ENCODE measurements around the gene GET3.

DNA sequence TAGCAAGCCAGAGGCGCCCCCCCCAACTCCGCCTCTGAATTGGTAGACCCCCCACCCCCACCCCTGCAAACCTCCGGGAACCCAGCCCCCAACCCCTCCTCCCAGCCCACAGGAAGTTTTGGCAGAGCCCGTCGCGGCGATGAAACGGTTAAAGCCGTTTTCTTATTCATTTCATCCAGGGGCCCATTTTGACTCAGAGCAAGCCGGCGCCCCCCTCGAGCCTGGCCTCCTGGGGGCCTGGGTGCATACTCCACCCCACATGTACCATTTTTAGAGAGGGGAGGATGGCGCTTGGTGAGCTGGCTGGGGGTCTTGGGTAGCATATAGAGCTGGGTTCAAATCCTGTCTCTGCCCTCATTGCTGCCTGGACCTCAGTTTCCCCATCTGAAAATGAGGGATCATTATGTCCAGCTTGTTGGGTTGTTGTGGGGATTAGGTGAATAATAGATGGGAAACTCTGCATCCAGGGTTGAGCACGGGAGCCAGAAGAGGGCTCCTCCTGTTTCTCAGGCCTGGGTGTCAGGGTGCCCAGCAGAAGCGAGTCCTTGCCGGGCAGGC is 46.1 kb downstream of the GET3 start:
- TF ChIP-seq, protein P1, sequence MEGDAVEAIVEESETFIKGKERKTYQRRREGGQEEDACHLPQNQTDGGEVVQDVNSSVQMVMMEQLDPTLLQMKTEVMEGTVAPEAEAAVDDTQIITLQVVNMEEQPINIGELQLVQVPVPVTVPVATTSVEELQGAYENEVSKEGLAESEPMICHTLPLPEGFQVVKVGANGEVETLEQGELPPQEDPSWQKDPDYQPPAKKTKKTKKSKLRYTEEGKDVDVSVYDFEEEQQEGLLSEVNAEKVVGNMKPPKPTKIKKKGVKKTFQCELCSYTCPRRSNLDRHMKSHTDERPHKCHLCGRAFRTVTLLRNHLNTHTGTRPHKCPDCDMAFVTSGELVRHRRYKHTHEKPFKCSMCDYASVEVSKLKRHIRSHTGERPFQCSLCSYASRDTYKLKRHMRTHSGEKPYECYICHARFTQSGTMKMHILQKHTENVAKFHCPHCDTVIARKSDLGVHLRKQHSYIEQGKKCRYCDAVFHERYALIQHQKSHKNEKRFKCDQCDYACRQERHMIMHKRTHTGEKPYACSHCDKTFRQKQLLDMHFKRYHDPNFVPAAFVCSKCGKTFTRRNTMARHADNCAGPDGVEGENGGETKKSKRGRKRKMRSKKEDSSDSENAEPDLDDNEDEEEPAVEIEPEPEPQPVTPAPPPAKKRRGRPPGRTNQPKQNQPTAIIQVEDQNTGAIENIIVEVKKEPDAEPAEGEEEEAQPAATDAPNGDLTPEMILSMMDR (IDR thresholded peaks at IDR 0.05; ENCODE audit: insufficient read depth, low read length, poor library complexity, severe bottlenecking): no peak
- TF ChIP-seq EZH2phosphoT487 (conservative IDR thresholded peaks at IDR 0.05; ENCODE audit: low read length): no peak

All from SU-DHL-6 (cell line).